ENCODE data around the gene DEDD. TPM values are rescaled to one million over a fixed set of nuclear protein-coding genes. Genes with fewer than 3 reads are reported as not detected.
A peak's percentile ranks its signal among the peaks of the same experiment; 100 is the strongest.

DEDD gene
- total RNA-seq, result 10 to 100 TPM; 28.7 to 39.0 (median 37.6) TPM

GRCh38 chr1:161132410-161133219 lies at the start of gene DEDD:
TSS of gene DEDD (minus strand) at chr1:161132667. CDS start at chr1:161124462, 8,205 bp downstream.
- H3K27me3 ChIP-seq, result no peaks in the 10 kb centered on the region
- H3K9me3 ChIP-seq, result no peaks in the 10 kb centered on the region
- H3K4me1 ChIP-seq, result peaks cover 0 to 15% of the 10 kb centered on the region in 2 donors
- H3K27ac ChIP-seq, result peak within 1 kb of the TSS; percentile 96
- H3K36me3 ChIP-seq, result no peaks in the 10 kb centered on the region
- intact Hi-C loops (cut with DNase I; ENCODE audit: low total_unique reads), result no loop called here
- TF ChIP-seq CTCF (IDR thresholded peaks at IDR 0.05) (no peak), POLR2AphosphoS5 (IDR thresholded peaks at IDR 0.05) (peak; percentile 76 to 88 (median 88)), POLR2A (IDR thresholded peaks at IDR 0.05) (peak; percentile 20)
- peak; percentile 92 to 96 for DNase-seq (ENCODE audit: low spot score in 2 of 2)
- peak within 1 kb of the TSS; percentile 82 to 84 (median 84) for H3K4me3 ChIP-seq

- TF ChIP-seq POLR2A (IDR thresholded peaks at IDR 0.05) (no peak), POLR2AphosphoS5 (IDR thresholded peaks at IDR 0.05) (no peak), CTCF (IDR thresholded peaks at IDR 0.05) (no peak)
- no peak overlapping the region for H3K27ac ChIP-seq
- intact Hi-C loops (cut with DNase I; ENCODE audit: low total_unique reads), result no loop called here
Observed at GRCh38 chr1:161182214-161182613, 49.7 kb upstream of the DEDD start.

GRCh38 chr1:161180639-161181038 lies 48.2 kb upstream of the DEDD start:
- Histone ChIP-seq H3K4me3 (no peak overlapping the region), H3K27ac (no peak overlapping the region), H3K36me3 (no peaks in the 10 kb centered on the region), H3K9me3 (no peaks in the 10 kb centered on the region), H3K27me3 (no peaks in the 10 kb centered on the region), H3K4me1 (no peaks in the 10 kb centered on the region)
- intact Hi-C loops (cut with DNase I; ENCODE audit: low total_unique reads), result no loop called here
- TF ChIP-seq POLR2A (IDR thresholded peaks at IDR 0.05) (no peak), CTCF (IDR thresholded peaks at IDR 0.05) (no peak), POLR2AphosphoS5 (IDR thresholded peaks at IDR 0.05) (no peak)
- DNase-seq (ENCODE audit: low spot score in 2 of 2), result no peak

More at GRCh38 chr1:161182214-161182613, 49.7 kb upstream of the DEDD start:
- no peaks in the 10 kb centered on the region for H3K36me3 ChIP-seq
- no peaks in the 10 kb centered on the region for H3K27me3 ChIP-seq
- DNase-seq (ENCODE audit: low spot score in 2 of 2), result no peak
- no peaks in the 10 kb centered on the region for H3K4me1 ChIP-seq
- no peak overlapping the region for H3K4me3 ChIP-seq
- no peaks in the 10 kb centered on the region for H3K9me3 ChIP-seq

DNA sequence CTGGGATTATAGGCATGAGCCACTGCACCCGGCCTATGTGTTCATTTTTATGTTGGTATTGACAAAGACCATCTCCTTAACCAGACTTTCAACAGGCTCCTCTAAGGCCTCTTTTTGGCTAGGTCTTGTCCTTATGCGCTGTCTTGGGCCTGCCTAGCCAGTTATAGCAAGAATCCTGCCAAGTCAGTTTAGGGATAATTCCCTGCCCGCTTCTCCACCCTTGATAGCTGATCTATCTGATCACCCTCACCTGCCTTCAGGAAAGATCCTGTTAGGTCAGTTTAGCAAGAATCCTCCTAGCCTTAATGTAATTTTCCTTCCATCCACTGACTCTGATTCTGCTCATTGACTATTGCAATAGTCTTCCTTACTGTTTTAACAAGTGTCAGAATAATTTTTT lies 47.2 kb upstream of the DEDD start:
- no peak overlapping the region for H3K27ac ChIP-seq
- no peaks in the 10 kb centered on the region for H3K4me1 ChIP-seq
- no peaks in the 10 kb centered on the region for H3K36me3 ChIP-seq
- H3K4me3 ChIP-seq, result no peak overlapping the region
- intact Hi-C loops (cut with DNase I; ENCODE audit: low total_unique reads), result no loop called here
- no peak for TF ChIP-seq POLR2AphosphoS5 (IDR thresholded peaks at IDR 0.05)
- TF ChIP-seq CTCF (IDR thresholded peaks at IDR 0.05), result no peak
- no peak for TF ChIP-seq POLR2A (IDR thresholded peaks at IDR 0.05)
- H3K9me3 ChIP-seq, result no peaks in the 10 kb centered on the region
- H3K27me3 ChIP-seq, result no peaks in the 10 kb centered on the region
- no peak for DNase-seq (ENCODE audit: low spot score in 2 of 2)

- no peaks in the 10 kb centered on the region for H3K27me3 ChIP-seq
- no peaks in the 10 kb centered on the region for H3K9me3 ChIP-seq
- peaks cover 3% of the 10 kb centered on the region for H3K36me3 ChIP-seq
- peaks cover 0 to 6% of the 10 kb centered on the region in 2 donors for H3K4me1 ChIP-seq
- peak overlapping the region; percentile 80 to 86 (median 83) for H3K4me3 ChIP-seq
- TF ChIP-seq CTCF (IDR thresholded peaks at IDR 0.05) (no peak), POLR2A (IDR thresholded peaks at IDR 0.05) (no peak), POLR2AphosphoS5 (IDR thresholded peaks at IDR 0.05) (no peak)
- no peak for DNase-seq (ENCODE audit: low spot score in 2 of 2)
- peak overlapping the region; percentile 91 to 96 for H3K27ac ChIP-seq
- intact Hi-C loops (cut with DNase I; ENCODE audit: low total_unique reads), result no loop called here
Observed at GRCh38 chr1:161177936-161178244, 45.4 kb upstream of the DEDD start.
